Right lobe of liver (tissue), 6 donors: ENCODE measurements around the gene NDUFA13. TPM values are rescaled to one million over a fixed set of nuclear protein-coding genes. Genes with fewer than 3 reads are reported as not detected.

Experiments
- ATAC-seq, 4 donors: fragments of 200-7000 bp; cut with Tn5 transposase; one replicate each; pipeline ENCODE4 v1.9.1; 2020; ENCODE audit warnings: mild to moderate bottlenecking in 4 of 4, moderate library complexity in 4 of 4
- DNase-seq, 3 donors: peaks; one replicate each; pipeline ENCODE4 v3.0.0-alpha.2; 2020
- H3K27ac ChIP-seq, 3 donors: fragments of 200-600 bp; one replicate each; pipeline ENCODE4 v1.8.0; 2022
- H3K27me3 ChIP-seq, 2 donors: fragments of 200-600 bp; one replicate each; pipeline ENCODE4 v1.8.0; 2022
- H3K36me3 ChIP-seq, 4 donors: fragments of 200-600 bp; sonication (generic) in 1 of 4; one replicate each; pipeline versions ENCODE4 v1.5.1 to v1.8.0; 2017 to 2022; ENCODE audit warnings: control low read depth in 1 of 4
- H3K4me1 ChIP-seq, 4 donors: fragments of 200-600 bp; sonication (generic) in 1 of 4; one replicate each; pipeline versions ENCODE4 v1.5.1 to v1.8.0; 2017 to 2022; ENCODE audit warnings: control low read depth in 1 of 4
- H3K4me3 ChIP-seq, 3 donors: fragments of 200-600 bp; one replicate each; pipeline ENCODE4 v1.8.0; 2022
- H3K9me3 ChIP-seq, 4 donors: fragments of 200-600 bp; sonication (generic) in 1 of 4; one replicate each; pipeline versions ENCODE4 v1.5.1 to v1.8.0; 2017 to 2022; ENCODE audit warnings: control low read depth in 1 of 4
- POLR2A ChIP-seq: fragments of 450-650 bp; IDR thresholded peaks from one replicate; pipeline ENCODE4 v1.6.1; 2017; ENCODE audit warnings: antibody characterized with exemption, mild to moderate bottlenecking
- WGBS: methylation state at CpG from one replicate; pipeline ENCODE4 v1.1.6; 2018; ENCODE audit warnings: low coverage, low lambda C conversion rate; ENCODE audit not compliant: insufficient coverage; ENCODE audit errors: missing lambda C conversion rate; 5-methylcytosine and 5-hydroxymethylcytosine counted together
- intact Hi-C, 2 donors: fragments of 100-400 bp; cut with DNase I; formaldehyde crosslinking; loops; one replicate each; pipeline versions ENCODE4 v1.11.2 to v1.14.1; 2022
- total RNA-seq, 6 experiments: library from RNA; depleted of rRNA in 2 of 6; stranded (reverse); fragments of >200 nt in 2 of 6; fragmentation: NEBNext Ultra II Directional in 3 of 6; extraction: Animal tissue kit (Norgen Biotek cat#: 25700) in 3 of 6; gene quantifications; one replicate each; pipeline versions ENCODE4 v1.1.0 to v1.2.4, GENCODE V29; 2016 to 2023
- TF ChIP-seq, protein P1 (sequence below), 4 donors: fragments of 200-600 bp in 3 of 4; fragments of 450-650 bp in 1 of 4; IDR thresholded peaks; one replicate each; pipeline versions ENCODE4 v1.5.1 to v1.8.0; 2016 to 2022; ENCODE audit warnings: antibody characterized with exemption in 4 of 4, mild to moderate bottlenecking in 2 of 4
- donor health status: DM: no; HTN: yes; CAD: no.
- donor health status: DM: no; HTN: no; CAD: no.
- donor health status: DM: no; HTN: no; CAD: no.
- donor health status: DM: no; HTN: yes; CAD: no.
- donor health status: DM: no; HTN: yes; CAD: no.

Gene NDUFA13
- total RNA-seq, 6 experiments from 2014 or later: 20.8 to 202 (median 154) TPM

DNA sequence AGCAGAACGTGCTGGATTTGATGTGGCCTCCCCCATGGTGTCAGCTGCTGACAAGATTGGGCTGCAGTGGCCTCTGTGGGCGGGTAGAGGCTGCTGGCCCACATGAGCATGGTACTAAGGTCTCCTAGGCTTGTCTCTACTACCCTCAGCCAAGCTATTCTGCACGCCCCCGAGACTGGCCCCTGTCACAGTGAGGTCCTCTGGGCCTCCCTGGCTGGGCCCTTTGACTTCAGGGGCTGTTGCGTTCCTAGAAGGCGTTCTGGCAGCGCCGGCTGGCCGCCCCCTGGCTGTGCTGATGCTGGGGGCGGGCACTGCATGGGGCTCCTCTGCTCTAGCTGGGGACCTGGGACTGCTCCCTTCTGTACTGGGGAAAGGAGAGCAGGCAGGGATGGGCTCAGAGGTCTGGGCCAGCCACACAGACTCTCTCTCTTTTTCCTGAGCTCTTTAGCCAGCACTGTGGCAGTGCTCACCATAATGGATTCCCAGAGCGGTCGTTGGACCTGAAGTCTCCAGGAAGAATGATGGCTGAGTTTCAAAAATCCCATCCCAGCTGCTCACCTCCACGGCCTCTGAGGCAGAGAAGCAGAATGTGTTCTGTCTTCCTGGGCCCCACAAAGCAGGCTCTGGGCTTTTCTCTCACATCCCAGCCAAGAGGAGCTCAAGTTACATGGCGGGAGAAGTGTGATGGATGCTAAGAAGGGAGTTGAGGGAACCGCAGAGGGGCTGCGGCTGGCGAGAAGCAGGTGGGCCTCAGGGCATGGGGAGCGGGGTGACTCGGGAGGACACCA is 33.0 kb upstream of the NDUFA13 start:
- TF ChIP-seq, protein P1, sequence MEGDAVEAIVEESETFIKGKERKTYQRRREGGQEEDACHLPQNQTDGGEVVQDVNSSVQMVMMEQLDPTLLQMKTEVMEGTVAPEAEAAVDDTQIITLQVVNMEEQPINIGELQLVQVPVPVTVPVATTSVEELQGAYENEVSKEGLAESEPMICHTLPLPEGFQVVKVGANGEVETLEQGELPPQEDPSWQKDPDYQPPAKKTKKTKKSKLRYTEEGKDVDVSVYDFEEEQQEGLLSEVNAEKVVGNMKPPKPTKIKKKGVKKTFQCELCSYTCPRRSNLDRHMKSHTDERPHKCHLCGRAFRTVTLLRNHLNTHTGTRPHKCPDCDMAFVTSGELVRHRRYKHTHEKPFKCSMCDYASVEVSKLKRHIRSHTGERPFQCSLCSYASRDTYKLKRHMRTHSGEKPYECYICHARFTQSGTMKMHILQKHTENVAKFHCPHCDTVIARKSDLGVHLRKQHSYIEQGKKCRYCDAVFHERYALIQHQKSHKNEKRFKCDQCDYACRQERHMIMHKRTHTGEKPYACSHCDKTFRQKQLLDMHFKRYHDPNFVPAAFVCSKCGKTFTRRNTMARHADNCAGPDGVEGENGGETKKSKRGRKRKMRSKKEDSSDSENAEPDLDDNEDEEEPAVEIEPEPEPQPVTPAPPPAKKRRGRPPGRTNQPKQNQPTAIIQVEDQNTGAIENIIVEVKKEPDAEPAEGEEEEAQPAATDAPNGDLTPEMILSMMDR (IDR thresholded peaks at IDR 0.05): no peak
- TF ChIP-seq POLR2A: no peak
- H3K9me3 ChIP-seq: no peaks in the 10 kb centered on the region
- 83% methylated on average over 1 of the region's 19 CpGs for WGBS
- peaks cover 0 to 18% (median 10%) of the 10 kb centered on the region in 4 donors for H3K4me1 ChIP-seq
- H3K27me3 ChIP-seq: no peaks in the 10 kb centered on the region
- intact Hi-C loops: no loop called here
- H3K36me3 ChIP-seq: peaks cover 0 to 4% (median 0%) of the 10 kb centered on the region in 4 donors
- no peak overlapping the region for H3K4me3 ChIP-seq
- DNase-seq (peak in 1 of 3 donors; percentile 12), ATAC-seq (no peak)
- H3K27ac ChIP-seq: no peak overlapping the region

DNA sequence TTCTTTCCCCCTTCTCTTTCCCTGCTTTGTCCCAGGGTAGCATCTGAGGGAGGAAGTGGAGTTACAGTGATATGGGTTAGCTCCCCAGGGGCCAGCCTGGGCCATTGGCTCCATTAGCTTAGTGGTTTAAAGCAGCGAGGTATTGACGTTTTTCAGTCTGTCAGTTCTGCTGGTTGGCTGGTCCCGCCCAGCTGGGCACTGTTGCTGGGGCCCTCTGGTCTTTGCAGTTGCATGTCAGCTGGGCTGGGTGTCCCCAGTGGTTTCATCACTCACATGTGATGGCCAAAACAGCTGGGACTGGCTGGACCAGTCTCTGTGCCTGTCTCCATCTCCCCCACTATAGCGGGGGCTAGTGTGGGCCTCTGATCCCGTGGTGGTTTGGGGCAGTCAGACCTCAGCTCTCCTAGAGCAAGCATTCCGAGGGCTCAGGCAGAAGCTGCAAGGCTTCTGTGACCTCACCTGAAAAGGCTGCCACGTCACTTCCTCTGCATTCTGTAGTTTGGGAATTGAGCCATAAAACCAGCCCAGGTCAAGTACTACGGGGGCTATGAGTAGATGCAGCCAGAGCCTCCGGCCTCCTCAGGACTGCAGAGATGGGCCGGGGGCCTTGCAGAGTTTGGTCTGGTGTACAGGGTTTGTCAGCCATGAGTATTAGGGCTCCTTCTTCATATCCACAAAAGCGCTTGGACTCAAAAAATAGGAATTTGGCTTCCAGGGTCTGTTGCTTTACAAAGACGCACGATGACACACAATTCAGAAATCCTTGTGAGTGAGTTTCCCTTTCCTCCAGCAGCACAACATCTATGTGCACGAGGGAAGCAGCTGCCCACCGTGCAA is 30.6 kb upstream of the NDUFA13 start:
- peaks cover 0 to 41% (median 22%) of the 10 kb centered on the region in 4 donors for H3K4me1 ChIP-seq
- DNase-seq (peak in 1 of 3 donors; percentile 19), ATAC-seq (no peak)
- WGBS: 72% methylated on average over 5 of the region's 15 CpGs
- no peaks in the 10 kb centered on the region for H3K27me3 ChIP-seq
- H3K9me3 ChIP-seq: no peaks in the 10 kb centered on the region
- peaks cover 0 to under 1% (median 0%) of the 10 kb centered on the region in 4 donors for H3K36me3 ChIP-seq
- no peak for TF ChIP-seq POLR2A
- TF ChIP-seq, protein P1 (IDR thresholded peaks at IDR 0.05): no peak
- intact Hi-C loops: loop anchor here in 1 of 2 donors (5.0 kb wide), 1 partner anchor 83 kb away; no protein-coding TSS in a partner anchor
- H3K27ac ChIP-seq: no peak overlapping the region
- H3K4me3 ChIP-seq: no peak overlapping the region

DNA sequence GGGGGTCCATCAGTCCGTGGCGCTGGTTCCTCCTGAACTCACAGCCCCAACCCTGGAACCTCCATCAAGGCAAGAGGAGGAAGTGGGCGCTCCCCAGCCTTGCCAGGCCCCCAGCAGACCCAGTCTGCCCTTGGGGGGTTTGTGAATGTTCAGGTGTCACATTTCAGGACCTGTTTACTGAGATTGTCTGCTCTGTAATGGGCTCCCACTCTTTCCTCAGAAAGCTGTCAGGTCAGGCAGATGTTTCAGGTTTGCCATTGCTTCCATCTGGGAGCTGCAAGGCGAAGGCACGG is 30.1 kb upstream of the NDUFA13 start:
- intact Hi-C loops: loop anchor here in 1 of 2 donors (5.0 kb wide), 1 partner anchor 84 kb away; no protein-coding TSS in a partner anchor
- no CpG with 5 or more reads among the region's 5 CpGs for WGBS
- peaks cover 0 to 45% (median 22%) of the 10 kb centered on the region in 4 donors for H3K4me1 ChIP-seq

DNA sequence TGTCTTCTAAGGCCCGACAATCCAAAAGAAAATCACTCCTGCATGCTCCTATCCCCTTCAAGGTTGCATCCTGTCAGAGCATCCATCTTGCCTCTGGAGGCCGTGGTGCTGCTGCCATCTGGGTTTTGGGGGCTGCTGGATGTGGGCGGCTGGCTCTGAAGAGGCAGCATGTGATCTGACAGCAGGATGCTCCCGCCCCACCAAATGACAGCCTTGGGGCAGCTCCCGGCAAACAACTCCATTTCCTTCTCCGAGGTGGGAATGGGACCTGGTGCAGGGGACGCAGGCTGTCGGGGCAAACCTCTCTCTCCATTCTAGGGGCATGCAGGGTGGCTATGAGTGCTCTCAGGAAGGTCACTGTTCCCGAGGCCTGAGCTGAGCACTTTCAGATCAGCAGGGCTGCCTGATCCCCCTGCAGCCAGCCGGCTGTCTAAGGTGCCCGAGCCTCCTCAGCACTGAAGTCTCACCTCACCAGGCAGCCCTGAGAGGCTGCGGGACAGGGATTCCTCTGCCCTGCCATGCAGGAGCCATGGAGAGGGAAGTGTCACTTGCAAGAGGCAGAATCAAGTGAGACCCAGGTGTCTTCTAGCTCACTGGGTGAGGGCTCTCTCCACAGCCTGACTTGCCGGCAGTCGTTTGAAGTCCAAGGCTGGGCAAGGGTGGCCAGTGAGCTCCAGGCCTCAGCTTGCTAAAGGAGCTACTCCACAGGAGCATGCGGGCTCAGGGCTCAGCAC is 29.5 kb upstream of the NDUFA13 start:
- DNase-seq: peak in 1 of 3 donors; percentile 17
- WGBS: 100% methylated on average over 4 of the region's 15 CpGs
- TF ChIP-seq POLR2A: no peak
- TF ChIP-seq, protein P1 (IDR thresholded peaks at IDR 0.05): no peak
- no peak for ATAC-seq
- Histone ChIP-seq H3K9me3 (no peaks in the 10 kb centered on the region), H3K27me3 (no peaks in the 10 kb centered on the region), H3K36me3 (no peaks in the 10 kb centered on the region), H3K4me3 (no peak overlapping the region), H3K4me1 (peaks cover 0 to 45% (median 22%) of the 10 kb centered on the region in 4 donors), H3K27ac (no peak overlapping the region)
- intact Hi-C loops: loop anchor here in 1 of 2 donors (5.0 kb wide), 1 partner anchor 84 kb away; no protein-coding TSS in a partner anchor

More for the DNA sequence above, 30.1 kb upstream of the NDUFA13 start:
- no peak for TF ChIP-seq POLR2A
- TF ChIP-seq, protein P1 (IDR thresholded peaks at IDR 0.05): no peak
- ATAC-seq (no peak), DNase-seq (no peak)
- Histone ChIP-seq H3K9me3 (no peaks in the 10 kb centered on the region), H3K27ac (no peak overlapping the region), H3K4me3 (no peak overlapping the region), H3K36me3 (no peaks in the 10 kb centered on the region), H3K27me3 (no peaks in the 10 kb centered on the region)
